CD14-positive monocyte (primary cell): Measurements from ENCODE around the gene CSNK1G1. TPM values are rescaled to one million over a fixed set of nuclear protein-coding genes. Genes with fewer than 3 reads are reported as not detected.

Experiments
- DNase-seq, 3 donors: peaks; one replicate each; pipeline ENCODE4 v3.0.0-alpha.2; 2011 to 2022
- H2AFZ ChIP-seq: 2 replicates; pipeline ENCODE4 v1.6.0; 2012; ENCODE audit warnings: mild to moderate bottlenecking, low read depth, low read length, inconsistent platforms; ENCODE audit not compliant: insufficient read depth, poor library complexity, severe bottlenecking
- H3K27ac ChIP-seq, 2 donors: 1 replicate in 1 of 2; 2 replicates in 1 of 2; pipeline ENCODE4 v1.5.1; 2012 to 2013; ENCODE audit warnings: low read length in 2 of 2, control low read depth in 1 of 2, inconsistent platforms in 1 of 2, low read depth in 1 of 2, mild to moderate bottlenecking in 1 of 2
- H3K27me3 ChIP-seq, 2 donors: one replicate each; pipeline versions ENCODE4 v1.6.0 to v1.6.1; 2011 to 2013; ENCODE audit warnings: low read length in 2 of 2; ENCODE audit not compliant: control insufficient read depth in 2 of 2, insufficient read depth in 2 of 2
- H3K36me3 ChIP-seq, 2 donors: replicated peaks in 1 of 2; 1 replicate in 1 of 2; 2 replicates in 1 of 2; pipeline versions ENCODE4 v1.5.1 to v1.6.1; 2012 to 2013; ENCODE audit warnings: low read length in 2 of 2, control low read depth in 1 of 2, inconsistent platforms in 1 of 2, mild to moderate bottlenecking in 1 of 2; ENCODE audit not compliant: insufficient read depth in 2 of 2, control insufficient read depth in 1 of 2
- H3K4me1 ChIP-seq, 2 donors: 1 replicate in 1 of 2; 2 replicates in 1 of 2; pipeline versions ENCODE4 v1.5.1 to v1.6.1; 2012 to 2013; ENCODE audit warnings: low read length in 2 of 2, control low read depth in 1 of 2, inconsistent platforms in 1 of 2, mild to moderate bottlenecking in 1 of 2, moderate library complexity in 1 of 2; ENCODE audit not compliant: insufficient read depth in 2 of 2, control insufficient read depth in 1 of 2
- H3K4me2 ChIP-seq: replicated peaks from 2 replicates; pipeline ENCODE3; 2012; ENCODE audit warnings: low read length, moderate library complexity, mild to moderate bottlenecking; ENCODE audit not compliant: poor library complexity, severe bottlenecking; ENCODE audit errors: extremely low read depth
- H3K4me3 ChIP-seq, 3 experiments: fragments of 200-600 bp in 1 of 3; sonication (generic) in 1 of 3; replicated peaks in 1 of 3; 1 replicate in 2 of 3; 2 replicates in 1 of 3; pipeline ENCODE4 v1.5.1; 2011 to 2013; ENCODE audit warnings: low read length in 3 of 3, mild to moderate bottlenecking in 3 of 3, control low read depth in 2 of 3, low read depth in 2 of 3, inconsistent platforms in 1 of 3, moderate library complexity in 1 of 3
- H3K79me2 ChIP-seq: 2 replicates; pipeline ENCODE4 v1.6.0; 2012; ENCODE audit warnings: mild to moderate bottlenecking, control low read depth, inconsistent platforms, low read length, moderate library complexity; ENCODE audit not compliant: insufficient read depth
- H3K9ac ChIP-seq: 2 replicates; pipeline ENCODE4 v1.6.0; 2017; ENCODE audit warnings: low read length, mild to moderate bottlenecking; ENCODE audit not compliant: insufficient read depth, poor library complexity, severe bottlenecking
- H3K9me3 ChIP-seq, 2 donors: replicated peaks in 1 of 2; 1 replicate in 1 of 2; 2 replicates in 1 of 2; pipeline versions ENCODE4 v1.5.1 to v1.6.1; 2012 to 2013; ENCODE audit warnings: low read length in 2 of 2, control low read depth in 1 of 2; ENCODE audit not compliant: control insufficient read depth in 1 of 2, insufficient read depth in 1 of 2
- H4K20me1 ChIP-seq: 2 replicates; pipeline ENCODE4 v1.6.0; 2012; ENCODE audit warnings: mild to moderate bottlenecking, low read length, control low read depth, moderate library complexity; ENCODE audit not compliant: insufficient read depth
- H3K27ac Mint-ChIP-seq, 7 donors: one replicate each; pipeline ENCODE4 v1.8.0; 2020; ENCODE audit warnings: mild to moderate bottlenecking in 7 of 7, mixed read lengths in 7 of 7, moderate library complexity in 6 of 7, inconsistent platforms in 2 of 7
- H3K27me3 Mint-ChIP-seq, 3 donors: one replicate each; pipeline ENCODE4 v1.8.0; 2021 to 2022; ENCODE audit warnings: low read depth in 3 of 3, mild to moderate bottlenecking in 3 of 3, mixed read lengths in 3 of 3, moderate library complexity in 3 of 3, inconsistent platforms in 1 of 3
- H3K36me3 Mint-ChIP-seq, 2 donors: one replicate each; pipeline ENCODE4 v1.8.0; 2020; ENCODE audit warnings: mixed read lengths in 2 of 2, inconsistent platforms in 1 of 2, mild to moderate bottlenecking in 1 of 2
- H3K4me1 Mint-ChIP-seq: one replicate; pipeline ENCODE4 v1.8.0; 2020; ENCODE audit warnings: mild to moderate bottlenecking, mixed read lengths
- H3K4me3 Mint-ChIP-seq, 2 donors: one replicate each; pipeline ENCODE4 v1.8.0; 2020; ENCODE audit warnings: mild to moderate bottlenecking in 2 of 2, mixed read lengths in 2 of 2, moderate library complexity in 1 of 2
- H3K9me3 Mint-ChIP-seq, 7 donors: one replicate each; pipeline ENCODE4 v1.8.0; 2020 to 2022; ENCODE audit warnings: mixed read lengths in 7 of 7, mild to moderate bottlenecking in 6 of 7, moderate library complexity in 6 of 7, inconsistent platforms in 2 of 7
- WGBS: methylation state at CpG from one replicate; pipeline ENCODE4 v1.1.5; 2013; ENCODE audit warnings: missing lambda C conversion rate; ENCODE audit not compliant: insufficient coverage; 5-methylcytosine and 5-hydroxymethylcytosine counted together
- intact Hi-C, 2 donors: fragments of 100-400 bp; cut with micrococcal nuclease; formaldehyde crosslinking; loops; one replicate each; pipeline versions ENCODE4 v1.15.0 to v1.15.1; 2023
- polyA plus RNA-seq, 3 donors: library from polyadenylated mRNA; depleted of rRNA in 1 of 3; unstranded in 2 of 3; stranded (reverse) in 1 of 3; fragments of 300-500 nt in 2 of 3; fragments of >200 nt in 1 of 3; fragmentation: Illumina TruSeq in 2 of 3; gene quantifications; 1 replicate in 2 of 3; 2 replicates in 1 of 3; pipeline ENCODE4 v1.2.3, GENCODE V29; 2012 to 2021
- TF ChIP-seq, protein P1 (sequence below): fragments of 200-600 bp; IDR thresholded peaks from one replicate; pipeline ENCODE4 v1.8.0; 2022; ENCODE audit warnings: antibody characterized with exemption, mild to moderate bottlenecking

Gene CSNK1G1
- polyA plus RNA-seq, 3 donors: 4.3 to 8.6 (median 7.7) TPM

DNA sequence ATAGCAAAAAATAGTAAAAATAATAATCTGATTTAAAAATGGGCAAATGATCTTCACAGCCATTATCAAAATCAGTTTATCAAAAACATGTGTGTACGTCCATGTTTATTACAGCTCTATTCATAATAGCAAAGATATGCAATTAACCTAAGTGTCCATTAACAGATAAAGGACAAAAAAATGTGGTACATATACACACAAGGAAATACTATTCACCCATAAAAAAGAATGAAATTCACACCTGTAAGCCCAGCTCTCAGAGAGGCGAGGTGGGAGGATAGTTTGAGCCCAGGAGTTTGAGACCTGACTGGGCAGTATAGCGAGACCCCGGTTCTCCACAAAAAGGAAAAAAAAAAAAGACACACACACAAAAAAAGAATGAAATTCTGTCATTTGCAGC, 110.6 kb downstream of the CSNK1G1 start:
- peak overlapping the region in 1 of 7 donors; percentile 23 for H3K27ac Mint-ChIP-seq
- peaks cover 0 to 3% of the 10 kb centered on the region in 2 donors for H3K4me1 ChIP-seq
- H3K4me1 Mint-ChIP-seq: peaks cover 12% of the 10 kb centered on the region
- no peak overlapping the region for H3K4me3 Mint-ChIP-seq
- H3K36me3 ChIP-seq: peaks cover 4 to 13% of the 10 kb centered on the region in 2 donors
- peaks cover 16% of the 10 kb centered on the region for H4K20me1 ChIP-seq
- no CpG with 5 or more reads among the region's 4 CpGs for WGBS
- H3K36me3 Mint-ChIP-seq: peaks cover 7 to 32% of the 10 kb centered on the region in 2 donors
- H3K9me3 Mint-ChIP-seq: peaks cover 0 to 3% (median 2%) of the 10 kb centered on the region in 7 donors
- peaks cover 0 to 2% of the 10 kb centered on the region in 2 donors for H3K9me3 ChIP-seq
- no peaks in the 10 kb centered on the region for H3K27me3 Mint-ChIP-seq
- no peak overlapping the region for H3K4me3 ChIP-seq
- H2AFZ ChIP-seq: no peak overlapping the region
- intact Hi-C loops: no loop called here
- no peak overlapping the region for H3K4me2 ChIP-seq
- TF ChIP-seq, protein P1, sequence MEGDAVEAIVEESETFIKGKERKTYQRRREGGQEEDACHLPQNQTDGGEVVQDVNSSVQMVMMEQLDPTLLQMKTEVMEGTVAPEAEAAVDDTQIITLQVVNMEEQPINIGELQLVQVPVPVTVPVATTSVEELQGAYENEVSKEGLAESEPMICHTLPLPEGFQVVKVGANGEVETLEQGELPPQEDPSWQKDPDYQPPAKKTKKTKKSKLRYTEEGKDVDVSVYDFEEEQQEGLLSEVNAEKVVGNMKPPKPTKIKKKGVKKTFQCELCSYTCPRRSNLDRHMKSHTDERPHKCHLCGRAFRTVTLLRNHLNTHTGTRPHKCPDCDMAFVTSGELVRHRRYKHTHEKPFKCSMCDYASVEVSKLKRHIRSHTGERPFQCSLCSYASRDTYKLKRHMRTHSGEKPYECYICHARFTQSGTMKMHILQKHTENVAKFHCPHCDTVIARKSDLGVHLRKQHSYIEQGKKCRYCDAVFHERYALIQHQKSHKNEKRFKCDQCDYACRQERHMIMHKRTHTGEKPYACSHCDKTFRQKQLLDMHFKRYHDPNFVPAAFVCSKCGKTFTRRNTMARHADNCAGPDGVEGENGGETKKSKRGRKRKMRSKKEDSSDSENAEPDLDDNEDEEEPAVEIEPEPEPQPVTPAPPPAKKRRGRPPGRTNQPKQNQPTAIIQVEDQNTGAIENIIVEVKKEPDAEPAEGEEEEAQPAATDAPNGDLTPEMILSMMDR: no peak
- DNase-seq: no peak
- no peak overlapping the region for H3K27ac ChIP-seq
- no peaks in the 10 kb centered on the region for H3K27me3 ChIP-seq
- H3K9ac ChIP-seq: no peak overlapping the region
- peaks cover 17% of the 10 kb centered on the region for H3K79me2 ChIP-seq

DNA sequence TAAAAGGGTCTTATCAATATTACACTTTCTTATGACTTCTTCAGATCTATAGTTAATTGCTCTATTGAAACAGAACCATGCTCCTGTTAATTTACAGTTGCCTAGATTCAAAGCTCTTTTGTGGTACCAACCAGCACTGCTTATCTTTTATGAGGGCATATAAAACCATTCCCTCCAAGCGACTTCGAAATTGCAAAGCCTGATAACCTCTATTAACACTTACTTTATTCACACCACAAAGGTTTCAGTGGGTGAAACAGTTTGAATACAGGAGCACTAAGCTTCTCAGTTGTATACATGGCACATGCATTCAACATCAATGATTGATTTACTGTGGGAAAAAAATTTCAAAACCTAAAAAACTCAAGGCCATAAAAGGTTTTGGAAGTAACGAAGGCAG, 118.3 kb downstream of the CSNK1G1 start:
- intact Hi-C loops: no loop called here
- no peak overlapping the region for H3K27ac ChIP-seq
- H3K79me2 ChIP-seq: peaks cover 13% of the 10 kb centered on the region
- Mint-ChIP-seq H3K27ac (no peak overlapping the region), H3K4me3 (no peak overlapping the region), H3K9me3 (peaks cover 0 to 3% (median 0%) of the 10 kb centered on the region in 7 donors), H3K27me3 (no peaks in the 10 kb centered on the region), H3K36me3 (peaks cover 6 to 16% of the 10 kb centered on the region in 2 donors), H3K4me1 (peaks cover 6% of the 10 kb centered on the region)
- DNase-seq: no peak
- no peak overlapping the region for H3K4me3 ChIP-seq
- H3K9me3 ChIP-seq: peaks cover 0 to 2% of the 10 kb centered on the region in 2 donors
- no CpG with 5 or more reads among the region's 3 CpGs for WGBS
- H3K4me1 ChIP-seq: no peaks in the 10 kb centered on the region
- peaks cover 34% of the 10 kb centered on the region for H4K20me1 ChIP-seq
- TF ChIP-seq, protein P1: no peak
- H3K27me3 ChIP-seq: no peaks in the 10 kb centered on the region
- no peak overlapping the region for H3K4me2 ChIP-seq
- H3K9ac ChIP-seq: no peak overlapping the region
- peaks cover 0 to 5% of the 10 kb centered on the region in 2 donors for H3K36me3 ChIP-seq
- H2AFZ ChIP-seq: no peak overlapping the region
